NB4 (cell line): ENCODE results near the gene OVAAL.

ENCODE experiments used
- CTCF ChIP-seq: IDR thresholded peaks from one replicate; pipeline ENCODE4 v1.5.1; 2012; ENCODE audit warnings: low read depth, low read length
- MAX ChIP-seq: IDR thresholded peaks from 2 replicates; pipeline ENCODE4 v1.6.1; 2011; ENCODE audit warnings: low read depth, low read length
- MYC ChIP-seq: IDR thresholded peaks from 2 replicates; pipeline ENCODE4 v1.6.1; 2011; ENCODE audit warnings: low read depth, low read length
- POLR2A ChIP-seq: IDR thresholded peaks from 2 replicates; pipeline ENCODE4 v1.6.1; 2011; ENCODE audit warnings: mild to moderate bottlenecking; ENCODE audit not compliant: insufficient read length; ENCODE audit errors: extremely low read depth

- TF ChIP-seq POLR2A (no peak), MAX (no peak), CTCF (no peak), MYC (no peak)
Measured at GRCh38 chr1:180560200-180560867, 1.6 kb downstream of the OVAAL start.
